Testis (tissue), 3 donors: ENCODE measurements around the gene STK40. TPM values are rescaled to one million over a fixed set of nuclear protein-coding genes. Genes with fewer than 3 reads are reported as not detected.

ENCODE experiments used
- DNase-seq: peaks from one replicate; pipeline ENCODE4 v3.0.0-alpha.2; 2019
- H3K27ac ChIP-seq, 2 donors: fragments of 200-600 bp; sonication (generic); one replicate each; pipeline ENCODE4 v1.5.1; 2019
- H3K27me3 ChIP-seq: fragments of 200-600 bp; sonication (generic); one replicate; pipeline ENCODE4 v1.5.1; 2019
- H3K36me3 ChIP-seq: fragments of 200-600 bp; sonication (generic); one replicate; pipeline ENCODE4 v1.5.1; 2017; ENCODE audit warnings: low read depth; ENCODE audit errors: missing control alignments
- H3K4me1 ChIP-seq: fragments of 200-600 bp; sonication (generic); one replicate; pipeline ENCODE4 v1.5.1; 2019
- H3K4me3 ChIP-seq, 2 donors: fragments of 200-600 bp; sonication (generic); one replicate each; pipeline ENCODE4 v1.5.1; 2017 to 2019
- H3K9me3 ChIP-seq: fragments of 200-600 bp; sonication (generic); one replicate; pipeline ENCODE4 v1.5.1; 2017
- POLR2A ChIP-seq: fragments of 450-650 bp; IDR thresholded peaks from one replicate; pipeline ENCODE4 v1.6.1; 2017; ENCODE audit warnings: antibody characterized with exemption, mild to moderate bottlenecking, moderate library complexity
- WGBS, 2 donors: methylation state at CpG; one replicate each; pipeline ENCODE4 v1.1.5; 2018; 5-methylcytosine and 5-hydroxymethylcytosine counted together
- intact Hi-C: fragments of 100-400 bp; cut with DNase I; formaldehyde crosslinking; loops from one replicate; pipeline ENCODE4 v1.15.1; 2023; ENCODE audit warnings: low total_unique reads
- polyA plus RNA-seq: library from polyadenylated mRNA; stranded (reverse); fragments of 350-450 nt; fragmentation: Illumina TruSeq; extraction: RNeasy Lipid Tissue Mini Kit (QIAGEN cat#74804); gene quantifications from one replicate; pipeline ENCODE4 v1.2.3, GENCODE V29; 2014; ENCODE audit warnings: low read depth, low replicate concordance; ENCODE audit not compliant: insufficient read depth
- total RNA-seq, 2 donors: library from RNA; depleted of rRNA; stranded (reverse); fragments of >200 nt; gene quantifications; one replicate each; pipeline ENCODE4 v1.2.3, GENCODE V29; 2016
- TF ChIP-seq, protein P1 (sequence below), 3 experiments: fragments of 450-650 bp in 2 of 3; fragments of 200-600 bp in 1 of 3; sonication (generic) in 1 of 3; IDR thresholded peaks; one replicate each; pipeline ENCODE4 v1.5.1; 2016 to 2019; ENCODE audit warnings: antibody characterized with exemption in 3 of 3, mild to moderate bottlenecking in 2 of 3, moderate library complexity in 1 of 3

The STK40 gene
- total and polyA plus RNA-seq, 3 donors from 2014 or later = 126 to 159 (median 140) TPM

DNA sequence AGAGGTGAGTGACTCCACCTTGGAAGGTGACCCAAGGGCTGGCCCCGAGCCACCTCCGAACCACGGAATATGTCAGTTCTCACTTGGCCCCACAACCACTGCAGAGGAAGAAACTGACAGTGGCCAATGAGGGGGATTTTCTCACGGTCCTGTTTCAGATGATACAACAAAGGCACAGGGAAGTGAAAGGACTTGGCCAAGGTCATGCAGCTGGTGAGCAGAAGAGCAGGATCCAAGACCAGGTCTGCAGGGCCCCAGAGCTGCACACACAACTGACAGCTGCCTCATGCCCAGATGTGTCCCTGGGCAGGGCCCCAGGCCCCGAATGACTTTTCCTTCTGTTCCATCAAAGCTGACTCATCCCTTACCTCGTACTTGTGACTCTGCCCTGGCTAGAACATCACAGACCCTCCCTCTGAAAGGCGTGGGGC lies 36.5 kb downstream of the STK40 start:
- peak overlapping the region in 1 of 2 donors; percentile 45 for H3K27ac ChIP-seq
- intact Hi-C loops = no loop called here
- WGBS, 2 donors = 60 to 69% methylated on average over 7 of the region's 7 CpGs

DNA sequence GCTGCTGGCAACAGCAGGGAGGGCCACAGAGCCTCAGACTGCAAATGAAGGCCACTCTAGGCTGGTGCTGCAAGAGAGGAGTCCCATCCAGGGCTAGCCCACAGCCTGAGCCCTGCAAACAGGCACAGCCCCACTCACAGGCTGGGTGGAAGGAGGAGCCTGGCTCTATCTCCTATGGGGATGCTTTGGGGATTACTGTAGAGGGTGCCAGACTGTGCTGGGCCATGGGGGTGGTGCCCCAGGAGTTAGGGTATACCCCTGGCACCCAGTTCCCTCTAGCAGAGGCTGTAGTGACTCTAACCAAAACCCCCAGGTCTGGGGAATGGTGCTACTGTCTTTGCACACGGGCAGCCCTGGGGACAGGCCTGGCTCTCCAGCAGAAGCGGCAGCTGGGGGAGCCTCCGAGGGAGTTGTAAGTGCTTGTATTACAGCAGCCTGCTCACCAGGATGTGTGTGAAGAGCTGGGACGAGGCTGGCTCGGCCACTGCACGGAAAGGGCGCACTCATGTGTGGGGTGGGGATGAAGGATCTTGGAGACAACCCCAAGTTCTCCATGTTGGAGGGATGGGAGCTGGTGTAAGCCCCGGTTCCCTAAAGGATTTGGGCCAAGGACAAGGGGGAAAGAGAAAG lies 38.9 kb downstream of the STK40 start:
- WGBS, 2 donors = 84 to 89% methylated on average over 8 of the region's 8 CpGs
- Histone ChIP-seq H3K27ac (no peak overlapping the region), H3K27me3 (no peaks in the 10 kb centered on the region), H3K36me3 (no peaks in the 10 kb centered on the region), H3K4me1 (peaks cover 28% of the 10 kb centered on the region), H3K9me3 (no peaks in the 10 kb centered on the region), H3K4me3 (no peak overlapping the region)
- intact Hi-C loops = no loop called here
- no peak for DNase-seq
- no peak for TF ChIP-seq POLR2A
- TF ChIP-seq, protein P1, sequence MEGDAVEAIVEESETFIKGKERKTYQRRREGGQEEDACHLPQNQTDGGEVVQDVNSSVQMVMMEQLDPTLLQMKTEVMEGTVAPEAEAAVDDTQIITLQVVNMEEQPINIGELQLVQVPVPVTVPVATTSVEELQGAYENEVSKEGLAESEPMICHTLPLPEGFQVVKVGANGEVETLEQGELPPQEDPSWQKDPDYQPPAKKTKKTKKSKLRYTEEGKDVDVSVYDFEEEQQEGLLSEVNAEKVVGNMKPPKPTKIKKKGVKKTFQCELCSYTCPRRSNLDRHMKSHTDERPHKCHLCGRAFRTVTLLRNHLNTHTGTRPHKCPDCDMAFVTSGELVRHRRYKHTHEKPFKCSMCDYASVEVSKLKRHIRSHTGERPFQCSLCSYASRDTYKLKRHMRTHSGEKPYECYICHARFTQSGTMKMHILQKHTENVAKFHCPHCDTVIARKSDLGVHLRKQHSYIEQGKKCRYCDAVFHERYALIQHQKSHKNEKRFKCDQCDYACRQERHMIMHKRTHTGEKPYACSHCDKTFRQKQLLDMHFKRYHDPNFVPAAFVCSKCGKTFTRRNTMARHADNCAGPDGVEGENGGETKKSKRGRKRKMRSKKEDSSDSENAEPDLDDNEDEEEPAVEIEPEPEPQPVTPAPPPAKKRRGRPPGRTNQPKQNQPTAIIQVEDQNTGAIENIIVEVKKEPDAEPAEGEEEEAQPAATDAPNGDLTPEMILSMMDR (IDR thresholded peaks at IDR 0.05) = no peak

More for the DNA sequence above, 36.5 kb downstream of the STK40 start:
- H3K4me3 ChIP-seq = no peak overlapping the region
- DNase-seq = no peak
- no peaks in the 10 kb centered on the region for H3K27me3 ChIP-seq
- peaks cover 17% of the 10 kb centered on the region for H3K4me1 ChIP-seq
- TF ChIP-seq POLR2A = no peak
- TF ChIP-seq, protein P1 (IDR thresholded peaks at IDR 0.05) = no peak
- no peaks in the 10 kb centered on the region for H3K36me3 ChIP-seq
- H3K9me3 ChIP-seq = no peaks in the 10 kb centered on the region

DNA sequence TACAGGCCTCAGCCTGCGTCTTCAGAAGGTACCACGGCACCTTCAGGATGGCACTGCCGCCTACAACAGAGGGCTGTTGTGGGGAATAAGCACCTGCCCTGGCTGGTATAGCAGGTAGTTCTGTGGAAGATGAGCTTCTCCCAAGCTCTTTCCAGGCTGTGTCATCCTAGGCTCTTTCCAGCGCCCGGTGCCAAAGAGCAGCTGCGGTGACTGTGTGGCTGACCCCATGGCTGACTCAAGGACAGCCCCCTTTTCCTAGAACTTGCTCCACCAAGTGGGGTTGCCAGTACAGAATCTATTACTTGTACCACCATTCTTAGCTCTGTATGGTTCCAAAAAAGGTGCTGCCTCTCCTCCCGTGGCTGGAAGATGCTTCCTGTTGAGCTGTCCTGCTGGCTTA lies 40.4 kb downstream of the STK40 start:
- Histone ChIP-seq H3K9me3 (no peaks in the 10 kb centered on the region), H3K4me1 (peaks cover 22% of the 10 kb centered on the region), H3K4me3 (no peak overlapping the region), H3K27ac (no peak overlapping the region), H3K27me3 (no peaks in the 10 kb centered on the region), H3K36me3 (no peaks in the 10 kb centered on the region)
- TF ChIP-seq, protein P1 (IDR thresholded peaks at IDR 0.05) = no peak
- no peak for TF ChIP-seq POLR2A
- WGBS, 2 donors = 89 to 91% methylated on average over 7 of the region's 7 CpGs
- DNase-seq = no peak
- intact Hi-C loops = no loop called here

GRCh38 chr1:36344395-36344680 lies 41.4 kb downstream of the STK40 start:
- no peak for DNase-seq
- 85 to 91% methylated on average over 8 of the region's 8 CpGs for WGBS, 2 donors
- H3K36me3 ChIP-seq = no peaks in the 10 kb centered on the region
- H3K27me3 ChIP-seq = no peaks in the 10 kb centered on the region
- intact Hi-C loops = no loop called here
- TF ChIP-seq, protein P1 (IDR thresholded peaks at IDR 0.05) = no peak
- no peak for TF ChIP-seq POLR2A
- no peak overlapping the region for H3K27ac ChIP-seq
- H3K9me3 ChIP-seq = no peaks in the 10 kb centered on the region
- H3K4me1 ChIP-seq = peaks cover 19% of the 10 kb centered on the region
- H3K4me3 ChIP-seq = no peak overlapping the region
